GM18909 (cell line): ENCODE results near the gene TAF4.

Experiments used
- ATAC-seq: cut with Tn5 transposase; IDR thresholded peaks from one replicate; pipeline ENCODE4 v1.9.1; 2021; ENCODE audit warnings: mild to moderate bottlenecking; ENCODE audit not compliant: unreplicated experiment, poor library complexity

TAF4 gene

DNA sequence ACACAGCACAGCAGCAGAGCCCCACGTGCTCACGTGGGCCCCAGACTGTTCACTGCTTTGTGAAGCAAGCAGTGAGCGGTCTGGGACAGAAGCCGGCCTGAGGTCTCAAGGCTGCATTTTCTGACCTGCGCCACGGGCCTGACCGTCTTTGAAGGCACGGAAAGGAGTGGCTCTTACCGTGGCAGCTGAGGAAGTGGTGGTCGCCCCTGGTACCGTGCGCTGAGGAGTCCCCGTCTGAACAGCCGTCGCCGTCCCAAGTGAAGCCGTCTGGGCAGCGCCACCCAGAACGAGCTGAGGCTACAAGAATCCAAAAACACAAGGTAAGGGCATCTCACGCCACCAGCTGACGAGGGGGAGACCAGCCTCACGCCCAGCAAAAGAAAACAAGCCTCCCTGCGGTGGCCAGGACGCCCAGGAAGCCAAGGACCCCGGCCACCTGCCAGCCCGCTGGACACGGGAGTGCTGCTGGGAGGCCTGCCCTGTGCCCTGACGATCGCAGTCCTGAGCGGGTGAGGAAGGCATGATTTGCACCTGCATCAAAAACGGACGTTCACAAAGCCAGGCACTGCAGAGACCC lies 55.7 kb downstream of the TAF4 start:
- ATAC-seq, result no peak

DNA sequence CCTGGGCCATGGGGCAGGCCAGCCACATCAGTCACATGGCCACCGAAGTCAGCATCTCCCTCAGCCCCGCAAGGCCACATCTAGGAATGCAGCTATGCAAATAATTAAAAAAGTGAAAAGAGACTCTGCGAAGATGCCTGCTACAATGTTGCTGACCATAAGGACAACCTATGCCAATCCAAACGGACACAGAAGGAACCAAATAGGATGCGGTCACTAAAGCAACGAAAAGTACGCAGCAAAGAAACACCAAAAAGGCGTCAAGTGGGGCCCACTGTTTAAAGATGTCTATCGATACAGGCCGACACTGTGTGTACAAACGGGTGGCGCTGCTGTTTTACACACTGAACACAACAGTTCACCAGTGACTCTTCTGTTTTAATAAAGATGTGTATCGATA lies 56.4 kb downstream of the TAF4 start:
- ATAC-seq, result no peak

DNA sequence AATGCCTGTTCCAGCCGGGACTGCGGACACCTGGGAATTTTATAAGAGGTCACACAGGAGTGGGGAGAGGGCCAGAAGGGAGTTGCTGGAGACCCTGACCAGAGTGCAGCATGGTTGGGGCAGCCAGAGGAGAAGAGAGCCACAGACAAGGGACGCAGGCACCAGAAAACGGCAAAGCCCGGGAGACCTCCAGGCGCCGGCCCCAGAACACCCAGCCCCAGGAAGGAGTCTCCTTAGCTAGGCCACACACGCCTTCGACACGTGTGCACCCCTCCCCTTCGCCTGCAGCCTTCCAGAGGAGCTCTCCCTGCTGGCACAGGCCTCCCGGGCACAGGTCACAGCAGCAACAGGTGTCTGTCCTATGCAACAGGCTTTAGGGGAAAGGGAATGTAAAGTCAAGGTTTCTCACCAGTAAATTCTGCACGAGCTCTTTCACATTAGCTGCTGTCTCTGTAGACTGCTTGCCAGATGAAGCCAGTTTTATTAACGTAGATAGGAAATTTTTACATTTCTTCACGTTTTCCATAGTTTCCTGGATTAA lies 57.0 kb downstream of the TAF4 start:
- no peak for ATAC-seq

DNA sequence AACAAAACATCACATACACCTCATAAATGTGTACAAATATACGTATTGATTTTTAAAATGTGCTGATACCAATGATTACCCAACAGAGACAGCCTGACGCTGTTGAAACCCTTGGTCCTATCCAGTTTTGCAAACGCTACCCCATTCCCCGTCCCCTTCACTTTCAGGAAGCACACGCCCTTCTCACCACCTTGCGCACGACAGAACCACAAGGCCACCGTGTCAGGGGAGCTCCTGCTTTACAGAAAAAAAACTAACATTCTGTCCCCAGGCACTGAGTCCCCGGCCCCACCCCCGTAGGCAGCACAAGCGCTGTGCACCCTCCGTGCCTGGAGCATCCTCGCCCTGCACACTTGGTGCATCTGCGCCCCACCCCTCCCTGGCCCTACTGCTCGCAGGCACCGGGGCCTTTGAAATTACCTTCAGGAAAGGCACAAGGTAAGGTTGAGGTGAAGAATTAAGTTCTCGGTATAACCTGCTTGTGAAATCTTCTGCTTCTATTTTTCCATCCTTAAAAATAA lies 58.5 kb downstream of the TAF4 start:
- ATAC-seq, result no peak

DNA sequence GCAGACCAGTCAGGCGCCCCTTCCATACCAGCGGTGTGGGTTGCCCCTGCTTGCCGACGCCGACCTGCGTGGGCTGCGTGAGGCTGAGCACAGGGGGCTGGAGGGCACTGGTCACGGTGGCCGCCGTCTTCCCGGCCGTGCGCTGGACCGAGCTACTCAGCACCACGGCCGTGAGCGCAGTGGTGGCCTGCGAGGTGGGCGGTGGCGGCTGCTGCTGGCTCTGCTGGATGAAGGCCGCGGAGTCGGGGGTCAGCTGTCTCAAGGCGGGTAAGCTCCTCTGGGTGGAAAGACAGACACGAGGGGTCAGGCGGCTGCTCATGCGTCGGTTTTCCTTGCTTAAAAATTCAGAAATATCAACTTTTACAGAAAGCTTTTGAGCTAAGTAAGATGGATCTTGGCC lies 59.2 kb downstream of the TAF4 start:
- no peak for ATAC-seq

DNA sequence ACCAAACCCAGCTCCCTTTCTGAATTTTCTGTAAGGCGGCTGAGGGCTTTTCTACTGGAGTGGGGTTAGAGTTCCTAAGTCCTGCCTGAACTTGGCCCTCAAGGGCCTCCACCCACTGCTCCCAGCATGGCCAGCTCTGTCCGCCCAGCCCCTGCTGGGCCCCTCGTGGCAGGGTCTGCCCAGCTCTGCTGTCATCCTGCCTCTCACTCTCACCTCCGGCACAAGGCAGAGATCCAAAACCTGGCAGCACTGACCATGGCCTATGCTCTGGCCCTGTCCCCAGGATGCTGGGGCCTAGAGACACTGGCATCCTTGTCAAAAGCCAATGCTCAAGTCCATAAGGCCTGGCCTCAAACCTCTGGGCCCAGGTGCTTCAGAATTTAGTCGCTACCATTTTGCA lies 61.1 kb downstream of the TAF4 start:
- ATAC-seq, result no peak

DNA sequence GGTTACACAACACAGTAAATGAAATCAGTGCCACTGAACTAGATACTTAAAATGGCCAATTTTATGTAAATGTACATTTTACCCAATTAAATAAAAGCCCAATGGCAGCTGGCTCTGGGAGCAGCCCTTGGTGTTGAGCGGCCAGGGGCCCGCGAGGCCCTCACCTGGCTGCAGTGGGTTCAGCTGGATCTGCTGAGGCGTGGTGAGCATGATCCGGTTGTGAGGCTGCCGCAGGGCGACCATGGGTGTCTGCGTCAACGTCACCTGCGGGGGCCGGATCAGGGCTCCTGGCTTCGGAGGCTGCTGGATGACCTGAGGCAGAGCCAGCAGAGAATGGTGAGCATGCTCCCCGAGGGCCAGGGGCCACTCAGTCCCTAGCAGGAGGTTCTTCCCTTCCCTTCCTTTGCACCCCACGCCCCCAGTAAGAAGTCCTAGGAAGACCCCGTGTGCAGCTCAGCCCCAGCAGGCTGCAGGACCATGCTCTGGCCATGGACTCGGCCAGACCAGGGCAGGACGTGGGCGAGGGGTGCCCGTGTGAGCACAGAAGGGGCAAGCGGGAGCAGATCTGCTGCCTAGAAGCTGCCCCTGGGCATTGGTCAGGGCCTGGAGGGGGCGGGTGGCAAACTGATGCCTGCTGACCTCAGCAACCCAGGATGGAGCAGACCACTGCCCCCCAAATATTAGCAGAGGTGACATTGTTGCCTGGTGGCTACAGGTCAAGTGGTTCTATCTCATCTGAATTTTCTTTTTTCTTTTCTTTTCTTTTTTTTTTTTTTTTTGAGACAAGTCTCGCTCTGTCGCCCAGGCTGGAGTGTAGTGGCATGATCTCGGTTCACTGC lies 61.9 kb downstream of the TAF4 start:
- no peak for ATAC-seq

DNA sequence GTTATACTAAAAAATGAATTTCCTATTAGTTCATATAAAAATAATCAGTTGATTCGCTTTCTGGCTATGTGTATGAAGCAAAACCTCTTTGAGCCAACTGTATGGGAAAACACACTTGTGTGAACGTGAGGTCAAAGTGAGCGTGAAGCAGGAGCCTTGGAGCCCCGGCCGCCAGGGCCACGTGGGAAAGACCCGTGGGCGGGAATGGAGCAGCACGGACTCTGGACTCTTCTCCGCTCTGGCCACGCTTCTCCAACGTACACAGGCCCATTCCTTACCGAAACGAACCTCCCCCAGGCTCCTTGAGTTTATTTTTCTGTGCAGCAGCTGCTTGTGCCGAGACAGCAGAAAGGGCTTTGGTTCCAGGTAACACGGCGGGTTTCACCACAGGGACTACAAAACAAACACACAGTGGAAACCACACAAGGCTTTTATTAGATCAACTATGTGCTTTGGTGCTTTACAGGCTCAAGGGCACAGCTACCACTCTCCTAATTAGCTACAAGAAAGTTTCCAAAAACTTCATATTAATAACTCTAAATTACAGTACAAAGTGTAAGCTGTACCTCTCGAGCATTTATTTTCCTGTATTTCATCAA lies 62.7 kb downstream of the TAF4 start:
- no peak for ATAC-seq

DNA sequence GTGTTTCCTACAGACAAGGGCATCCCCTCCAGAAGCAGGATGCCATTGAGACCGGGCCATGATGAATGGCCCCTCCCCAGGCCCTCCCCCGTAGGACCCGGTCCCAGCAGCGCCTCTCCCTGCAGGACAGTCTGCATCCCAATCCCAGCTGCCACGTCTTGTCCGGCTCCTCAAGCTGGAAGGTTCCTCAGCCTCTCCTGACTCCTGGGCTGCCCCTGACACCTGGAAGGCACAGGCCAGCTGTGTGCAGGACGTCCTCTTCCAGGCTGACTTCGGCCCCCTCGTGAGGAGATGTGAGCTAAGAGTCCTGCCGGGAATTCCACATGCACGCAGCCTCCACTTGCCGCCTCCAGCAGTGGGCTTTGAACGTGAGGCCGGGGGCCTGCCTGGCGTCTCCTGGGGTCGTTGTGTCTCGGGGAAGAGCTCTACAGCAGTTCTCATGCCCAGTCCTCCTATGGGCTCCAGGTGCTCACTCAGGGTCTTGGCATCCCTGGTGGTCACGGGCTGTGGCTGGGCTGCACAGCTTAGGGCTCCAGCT lies 64.4 kb downstream of the TAF4 start:
- no peak for ATAC-seq

DNA sequence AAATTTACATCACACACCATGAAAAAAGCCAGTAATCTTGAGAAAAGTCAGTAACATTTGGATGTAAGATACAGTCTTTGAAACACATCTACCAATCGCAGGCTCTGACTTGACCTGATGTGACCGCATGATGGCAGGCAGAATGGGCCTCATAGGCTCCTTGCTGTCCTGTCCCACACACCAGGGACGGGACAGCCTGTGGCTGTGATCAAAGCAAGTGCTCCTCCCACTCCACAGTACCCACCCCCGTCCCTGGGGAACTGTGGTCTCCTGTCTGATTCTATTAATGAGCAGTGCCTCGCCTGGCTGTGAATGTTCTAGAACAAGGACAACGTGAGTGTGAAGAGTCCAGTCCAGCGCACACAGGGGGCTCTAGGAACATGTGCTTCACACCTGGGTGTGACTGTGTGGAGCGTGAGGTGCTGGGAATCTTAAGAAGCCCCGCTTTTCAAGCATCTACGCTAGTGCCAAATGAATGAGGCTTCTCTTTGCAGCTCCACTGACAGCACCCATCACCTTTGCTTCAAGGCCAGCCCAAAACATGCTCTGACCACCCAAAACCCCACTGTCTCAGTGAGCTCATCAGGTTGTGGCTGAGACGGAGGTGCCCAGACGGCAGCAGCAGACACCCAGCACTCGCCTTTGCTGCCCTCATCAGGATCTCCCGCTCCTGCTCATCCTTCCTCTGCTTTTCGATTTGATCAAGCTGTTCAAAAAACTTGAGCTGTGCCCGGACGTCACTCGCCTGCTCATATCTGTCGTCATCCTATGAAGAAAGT lies 67.1 kb downstream of the TAF4 start:
- no peak for ATAC-seq

DNA sequence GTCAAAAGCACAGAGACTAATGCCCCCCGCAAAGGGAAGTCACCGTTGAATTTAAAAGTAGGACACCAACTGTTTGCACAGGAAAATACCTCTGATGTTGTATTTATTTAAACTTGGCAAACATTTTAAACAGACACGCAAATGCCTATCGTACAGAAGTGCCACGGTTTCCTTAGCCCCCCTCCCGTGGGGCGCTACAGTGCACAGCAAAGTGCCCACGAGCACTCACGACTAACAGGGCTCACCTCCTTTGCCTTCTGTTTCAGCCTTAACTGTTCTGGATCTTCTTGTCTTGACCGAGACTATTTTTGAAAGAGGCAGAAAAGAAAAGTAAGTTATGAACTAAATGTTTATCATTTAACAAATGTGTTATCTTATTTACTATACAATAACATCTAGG lies 67.8 kb downstream of the TAF4 start:
- no peak for ATAC-seq

DNA sequence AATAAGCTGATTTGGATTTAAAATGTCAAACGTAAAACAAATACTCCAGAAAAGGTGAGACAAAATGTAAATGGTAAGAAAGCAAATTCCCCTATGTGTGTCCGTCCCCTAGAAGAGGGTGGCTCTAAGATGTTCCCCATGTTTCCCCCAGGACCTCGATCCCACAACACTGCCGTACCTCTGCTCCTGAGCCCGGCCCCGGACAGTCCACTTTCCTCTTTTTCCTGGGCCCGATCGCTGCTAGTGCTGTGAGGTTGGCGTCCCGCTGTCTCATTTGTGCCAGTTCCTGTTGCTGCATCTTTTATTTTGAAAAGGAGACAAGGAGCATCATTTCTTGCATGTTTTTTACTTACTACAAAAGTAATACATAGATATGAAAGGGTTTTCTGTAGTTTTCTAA lies 68.3 kb downstream of the TAF4 start:
- no peak for ATAC-seq

DNA sequence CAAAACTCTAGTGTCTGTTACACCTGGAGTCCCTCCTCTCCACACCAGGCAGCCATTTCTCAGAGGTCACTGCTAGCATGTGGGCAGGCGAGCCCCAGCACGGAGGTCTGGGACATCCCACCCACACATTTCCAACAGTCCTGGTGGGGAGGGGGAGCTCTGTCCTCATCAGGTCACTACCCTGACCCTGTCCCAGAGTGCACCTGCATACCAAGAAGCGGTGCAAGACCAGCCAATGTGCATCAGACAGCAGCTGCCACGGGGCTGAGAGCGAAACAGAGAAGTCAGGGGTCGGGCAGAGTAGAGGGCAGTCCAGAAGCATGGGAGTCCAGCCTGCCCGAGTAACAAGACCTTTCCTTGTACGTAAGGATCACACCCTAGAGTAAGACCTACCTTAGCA lies 71.1 kb downstream of the TAF4 start:
- no peak for ATAC-seq

DNA sequence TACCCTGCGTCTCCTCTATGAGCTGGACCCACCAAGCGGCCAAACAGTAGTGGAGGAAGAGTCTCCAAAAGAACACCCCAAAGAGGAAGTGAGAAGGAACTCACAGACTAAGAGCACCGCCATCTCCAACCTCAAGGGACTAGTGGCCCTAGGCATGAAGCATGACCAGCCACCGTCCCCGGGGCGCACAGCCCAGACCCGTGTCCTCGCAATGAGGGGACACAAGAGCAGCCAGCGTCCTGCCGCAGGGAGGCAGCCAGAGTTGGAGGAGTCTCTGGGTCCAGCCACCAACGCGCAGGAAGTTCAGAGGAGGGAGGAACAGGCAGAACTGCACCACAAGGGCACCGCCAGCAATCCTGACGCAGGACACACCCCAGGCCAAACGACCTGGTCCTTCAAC lies 72.6 kb downstream of the TAF4 start:
- no peak for ATAC-seq

DNA sequence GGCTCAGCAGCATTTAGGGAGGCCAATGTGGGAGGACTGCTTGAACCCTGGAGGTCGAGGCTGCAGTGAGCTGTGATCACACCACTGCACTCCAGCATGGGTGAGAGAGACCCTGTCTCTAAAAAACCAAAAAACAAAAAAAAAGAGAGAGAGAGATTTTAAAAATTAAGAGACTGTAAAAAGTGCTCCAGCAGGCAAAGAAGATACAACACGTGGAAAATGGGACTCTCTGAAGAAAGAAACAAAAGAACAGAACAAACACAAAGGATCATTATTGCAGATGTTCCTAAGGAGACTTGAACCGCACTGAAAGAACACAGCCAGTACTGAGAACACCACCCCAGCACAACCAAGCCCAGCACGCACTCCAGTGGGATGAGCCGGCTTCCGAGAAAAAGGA lies 74.2 kb downstream of the TAF4 start:
- no peak for ATAC-seq

DNA sequence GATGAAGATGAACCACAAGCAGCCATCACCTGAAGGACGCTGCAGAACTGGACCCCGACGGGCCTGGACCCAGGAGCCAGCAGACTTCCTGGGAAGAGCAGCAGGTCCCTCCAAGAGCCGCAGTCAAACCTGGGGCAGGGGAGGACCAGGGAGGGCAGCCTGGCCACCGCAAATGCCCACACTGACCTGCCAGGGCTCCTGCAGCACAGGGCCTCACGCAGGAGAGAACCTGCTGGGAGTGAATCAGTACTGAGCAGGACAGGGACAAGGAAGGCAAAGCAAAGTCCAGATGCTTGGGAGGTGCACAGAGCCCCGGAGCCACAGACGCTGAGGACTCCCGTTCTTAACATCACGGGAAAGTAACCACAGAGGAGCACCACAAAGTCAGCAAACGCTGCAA lies 75.2 kb downstream of the TAF4 start:
- no peak for ATAC-seq

DNA sequence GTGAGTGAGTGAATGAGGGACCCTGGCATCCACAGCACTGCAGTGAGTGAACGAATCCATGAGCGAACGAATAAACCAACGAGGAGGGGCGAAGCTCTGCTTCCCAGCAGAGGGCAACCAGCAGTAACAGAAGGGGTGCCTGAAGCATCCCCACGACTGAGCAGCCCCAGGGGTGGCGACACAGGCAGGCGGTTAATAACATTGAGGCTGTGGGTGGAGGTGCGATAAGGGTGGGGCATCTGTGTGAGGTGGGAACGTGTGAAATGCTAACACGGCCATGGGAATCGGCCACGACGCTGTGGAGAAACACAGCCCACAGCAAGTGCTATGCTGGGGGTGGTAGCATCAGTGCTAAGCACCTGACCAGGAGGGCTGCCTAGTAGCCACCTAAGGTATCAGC lies 75.9 kb downstream of the TAF4 start:
- no peak for ATAC-seq

DNA sequence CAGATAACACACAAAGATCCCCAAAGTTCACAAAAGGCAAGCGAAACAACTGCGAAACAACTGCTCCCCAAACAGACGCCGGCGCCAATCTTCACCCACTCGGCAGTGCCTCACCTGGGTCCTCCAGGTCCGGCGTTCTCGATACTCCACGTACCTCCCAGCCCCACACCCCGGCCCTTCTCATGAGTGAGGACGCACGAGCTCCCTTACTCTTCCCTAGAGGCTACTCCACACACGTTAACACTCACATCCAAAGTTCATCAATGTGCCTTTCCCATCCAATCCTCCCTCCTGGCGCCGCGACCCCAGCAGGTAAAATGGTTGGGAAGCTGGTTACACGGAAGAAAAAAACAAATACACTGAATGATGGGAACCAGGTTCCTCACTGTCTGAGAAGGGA lies 77.0 kb downstream of the TAF4 start:
- ATAC-seq, result no peak

DNA sequence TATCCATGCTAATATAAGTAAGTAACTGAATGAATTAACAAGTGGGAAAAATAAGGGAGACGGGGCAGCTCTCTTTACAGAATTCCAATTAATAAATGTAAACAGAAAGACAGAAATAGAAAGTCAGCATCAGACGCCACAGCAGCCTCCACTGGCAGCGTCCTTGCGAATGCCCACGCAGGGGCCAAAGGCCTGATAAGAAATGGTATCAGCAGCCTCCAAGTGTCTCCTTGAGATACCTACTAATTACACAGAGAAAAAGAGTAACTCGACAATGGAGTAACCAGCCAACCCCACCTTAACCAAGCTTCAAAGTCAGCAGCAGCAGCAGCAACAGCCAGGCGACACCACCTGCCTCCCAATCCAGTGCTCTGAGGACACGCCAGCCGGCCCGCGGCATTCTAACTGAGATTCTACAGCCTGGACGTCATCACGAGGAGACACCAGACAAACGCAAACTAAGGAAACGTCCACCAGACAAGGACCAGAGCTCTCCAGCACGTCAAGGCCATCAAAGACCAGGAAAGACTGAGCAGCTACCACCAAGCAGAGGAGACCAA lies 78.8 kb downstream of the TAF4 start:
- ATAC-seq, result no peak

DNA sequence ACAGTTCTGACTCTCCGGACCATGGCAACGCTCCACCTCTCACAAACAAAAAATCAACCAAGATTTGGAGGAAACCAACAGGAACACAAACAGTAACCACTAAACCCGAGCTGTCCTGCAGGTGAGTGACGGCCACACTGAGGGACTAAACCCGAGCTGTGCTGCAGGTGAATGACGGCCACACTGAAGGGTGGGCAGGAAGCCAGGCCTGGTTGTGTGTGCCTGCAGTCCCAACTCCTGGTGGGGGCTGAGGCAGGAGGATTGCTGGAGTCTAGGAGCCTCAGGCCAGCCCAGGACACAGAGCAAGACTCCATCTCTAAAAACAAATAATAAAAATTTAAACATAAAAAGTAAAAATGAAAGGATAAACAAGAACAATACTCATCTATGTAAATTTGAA lies 80.6 kb downstream of the TAF4 start:
- ATAC-seq, result no peak
